SK-N-MC (cell line): ENCODE data around the gene ACOXL.

ENCODE experiments used
- EZH2 ChIP-seq: fragments of 200-600 bp; sonication (generic); IDR thresholded peaks from one replicate; pipeline ENCODE4 v1.6.1; 2017; ENCODE audit warnings: antibody characterized with exemption
- FOXP2 ChIP-seq: optimal IDR thresholded peaks from 2 replicates; pipeline ENCODE3; 2011; ENCODE audit warnings: mild to moderate bottlenecking, moderate library complexity; ENCODE audit not compliant: insufficient read depth; ENCODE audit errors: extremely low read length, control extremely low read depth
- POLR2AphosphoS5 ChIP-seq: IDR thresholded peaks from 2 replicates; pipeline ENCODE4 v1.6.1; 2012; ENCODE audit warnings: mild to moderate bottlenecking, low read depth, low read length, borderline replicate concordance

DNA sequence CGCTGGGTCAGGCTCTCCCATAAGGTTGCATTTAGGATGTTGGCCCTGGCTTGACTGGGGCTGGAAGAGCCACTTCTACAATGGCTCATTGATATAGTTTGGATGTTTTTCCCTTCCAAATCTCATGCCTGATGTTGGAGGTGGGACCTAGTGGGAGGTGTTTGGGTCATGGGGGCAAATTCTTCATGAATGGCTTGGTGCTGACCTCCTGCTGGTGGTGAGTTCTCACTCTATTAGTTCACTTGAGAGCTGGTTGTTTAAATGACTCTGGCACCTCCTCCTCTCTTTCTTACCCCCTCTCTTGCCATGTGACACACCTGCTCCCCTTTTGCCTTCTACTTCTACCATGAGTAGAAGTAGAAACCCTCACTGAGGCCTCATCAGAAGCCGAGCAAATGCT lies 20.5 kb downstream of the ACOXL start:
- TF ChIP-seq EZH2: no peak
- no peak for TF ChIP-seq POLR2AphosphoS5
- no peak for TF ChIP-seq FOXP2
